ENCODE measurements around the gene SELE.
"Not testable (repeated sequence)": the region's sequence is repeated elsewhere in the genome, so short reads cannot be mapped to it uniquely, and the experiment has no call there.

SELE gene

GRCh38 chr1:169724168-169724567, 9.7 kb downstream of the SELE start:
- peak; percentile 22; the same call in 2 of the 3 replicates for ATAC-seq
- no peak for TF ChIP-seq ARNTL (CRISPR knock-in tag; IDR thresholded peaks at IDR 0.05; ENCODE audit: borderline replicate concordance, low read depth)
- no peak for TF ChIP-seq POU6F1 (CRISPR knock-in tag; IDR thresholded peaks at IDR 0.05; ENCODE audit: borderline replicate concordance, low read depth)

DNA sequence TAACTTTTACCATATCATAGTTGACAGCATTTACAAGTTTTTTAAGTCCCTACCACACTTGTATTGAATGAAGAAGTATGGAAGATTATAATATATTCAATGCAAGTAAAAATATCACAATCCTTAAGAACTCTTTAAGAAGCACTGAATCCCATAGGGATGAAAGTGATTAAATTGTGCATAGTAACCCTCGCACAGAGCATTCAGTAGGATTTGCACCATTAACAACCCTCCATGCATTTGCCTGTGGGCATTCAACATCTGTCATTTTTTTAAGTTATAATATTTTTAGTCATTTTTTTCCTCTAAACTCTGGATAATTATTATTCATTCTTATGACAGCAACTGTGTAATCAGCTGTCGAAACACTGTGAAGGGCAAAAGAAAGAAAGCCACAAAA, 10.1 kb downstream of the SELE start:
- TF ChIP-seq, protein P1, sequence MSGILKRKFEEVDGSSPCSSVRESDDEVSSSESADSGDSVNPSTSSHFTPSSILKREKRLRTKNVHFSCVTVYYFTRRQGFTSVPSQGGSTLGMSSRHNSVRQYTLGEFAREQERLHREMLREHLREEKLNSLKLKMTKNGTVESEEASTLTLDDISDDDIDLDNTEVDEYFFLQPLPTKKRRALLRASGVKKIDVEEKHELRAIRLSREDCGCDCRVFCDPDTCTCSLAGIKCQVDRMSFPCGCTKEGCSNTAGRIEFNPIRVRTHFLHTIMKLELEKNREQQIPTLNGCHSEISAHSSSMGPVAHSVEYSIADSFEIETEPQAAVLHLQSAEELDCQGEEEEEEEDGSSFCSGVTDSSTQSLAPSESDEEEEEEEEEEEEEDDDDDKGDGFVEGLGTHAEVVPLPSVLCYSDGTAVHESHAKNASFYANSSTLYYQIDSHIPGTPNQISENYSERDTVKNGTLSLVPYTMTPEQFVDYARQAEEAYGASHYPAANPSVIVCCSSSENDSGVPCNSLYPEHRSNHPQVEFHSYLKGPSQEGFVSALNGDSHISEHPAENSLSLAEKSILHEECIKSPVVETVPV (CRISPR knock-in tag; IDR thresholded peaks at IDR 0.05), result no peak
- TF ChIP-seq ESRRG (CRISPR knock-in tag; IDR thresholded peaks at IDR 0.05) (no peak), ZFP30 (CRISPR knock-in tag; IDR thresholded peaks at IDR 0.05) (no peak), PPARA (CRISPR knock-in tag; IDR thresholded peaks at IDR 0.05; ENCODE audit: borderline replicate concordance) (no peak), SNAI2 (CRISPR knock-in tag; IDR thresholded peaks at IDR 0.05) (no peak), TOX (CRISPR knock-in tag; IDR thresholded peaks at IDR 0.05; ENCODE audit: borderline replicate concordance) (no peak), ZFP3 (CRISPR knock-in tag; IDR thresholded peaks at IDR 0.05) (no peak), ZNF565 (CRISPR knock-in tag; conservative IDR thresholded peaks at IDR 0.05; ENCODE audit: low read depth) (no peak), TCF4 (CRISPR knock-in tag; IDR thresholded peaks at IDR 0.05; ENCODE audit: borderline replicate concordance) (no peak), OSR1 (CRISPR knock-in tag; IDR thresholded peaks at IDR 0.05) (no peak), CSDC2 (CRISPR knock-in tag; IDR thresholded peaks at IDR 0.05) (no peak), POU6F1 (CRISPR knock-in tag; IDR thresholded peaks at IDR 0.05; ENCODE audit: borderline replicate concordance, low read depth) (no peak), ZNF8 (CRISPR knock-in tag; IDR thresholded peaks at IDR 0.05) (no peak), PATZ1 (CRISPR knock-in tag; IDR thresholded peaks at IDR 0.05; ENCODE audit: borderline replicate concordance) (no peak), ZNF70 (CRISPR knock-in tag; IDR thresholded peaks at IDR 0.05) (no peak), BACH2 (CRISPR knock-in tag; IDR thresholded peaks at IDR 0.05; ENCODE audit: borderline replicate concordance) (no peak), ISL1 (CRISPR knock-in tag; IDR thresholded peaks at IDR 0.05) (no peak), CREB5 (CRISPR knock-in tag; IDR thresholded peaks at IDR 0.05; ENCODE audit: low read depth) (no peak), RARB (CRISPR knock-in tag; IDR thresholded peaks at IDR 0.05) (no peak)
- ATAC-seq, result no peak

GRCh38 chr1:169722779-169723178, 11.1 kb downstream of the SELE start:
- no peak for TF ChIP-seq SNAI2 (CRISPR knock-in tag; IDR thresholded peaks at IDR 0.05)
- no peak for TF ChIP-seq PPARA (CRISPR knock-in tag; IDR thresholded peaks at IDR 0.05; ENCODE audit: borderline replicate concordance)
- ATAC-seq, result peak; percentile 21; the same call in 1 of the 3 replicates

DNA sequence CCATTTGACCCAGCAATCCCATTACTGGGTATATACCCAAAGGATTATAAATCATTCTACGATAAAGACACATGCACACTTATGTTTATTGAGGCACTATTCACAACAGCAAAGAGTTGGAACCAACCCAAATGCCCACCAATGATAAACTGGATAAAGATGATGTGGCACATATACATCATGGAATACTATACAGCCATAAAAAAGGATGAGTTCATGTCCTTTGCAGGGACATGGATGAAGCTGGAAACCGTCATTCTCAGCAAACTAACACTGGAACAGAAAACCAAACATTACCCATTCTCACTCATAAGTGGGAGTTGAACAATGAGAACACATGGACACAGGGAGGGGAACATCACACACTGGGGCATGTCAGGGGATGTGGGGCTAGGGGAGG, 18.8 kb downstream of the SELE start:
- not testable (repeated sequence) for ATAC-seq

DNA sequence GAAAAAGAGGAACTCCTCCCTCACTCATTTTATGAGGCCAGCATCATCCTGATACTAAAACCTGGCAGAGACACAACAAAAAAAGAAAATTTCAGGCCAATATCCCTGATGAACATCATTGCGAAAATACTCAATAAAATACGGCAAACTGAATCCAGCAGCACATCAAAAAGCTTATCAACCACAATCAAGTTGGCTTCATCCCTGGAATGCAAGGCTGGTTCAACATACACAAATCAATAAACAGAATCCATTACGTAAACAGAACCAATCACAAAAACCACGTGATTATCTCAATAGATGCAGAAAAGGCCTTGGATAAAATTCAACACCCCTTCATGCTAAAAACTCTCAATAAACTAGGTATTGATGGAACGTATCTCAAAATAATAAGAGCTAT, 20.8 kb downstream of the SELE start:
- not testable (repeated sequence) for ATAC-seq
